Measurements from ENCODE around the gene TMEM258.

TMEM258 gene

GRCh38 chr11:61793829-61794204, 1.4 kb upstream of the TMEM258 start:
- no peak for DNase-seq (ENCODE audit: extremely low read depth, low read depth)
- TF ChIP-seq CTCF (IDR thresholded peaks at IDR 0.05; ENCODE audit: low read depth, low read length): no peak

GRCh38 chr11:61793083-61793828, 857 bp upstream of the TMEM258 start:
- TF ChIP-seq CTCF (IDR thresholded peaks at IDR 0.05; ENCODE audit: low read depth, low read length): no peak
- DNase-seq (ENCODE audit: extremely low read depth, low read depth): no peak

- TF ChIP-seq CTCF (IDR thresholded peaks at IDR 0.05; ENCODE audit: low read depth, low read length): no peak
Observed at GRCh38 chr11:61791737-61792309, 576 bp downstream of the TMEM258 start.

GRCh38 chr11:61787928-61788491, 4.4 kb downstream of the TMEM258 start:
- DNase-seq (ENCODE audit: extremely low read depth, low read depth): no peak
- TF ChIP-seq CTCF (IDR thresholded peaks at IDR 0.05; ENCODE audit: low read depth, low read length): peak; percentile 31

More at GRCh38 chr11:61791737-61792309, 576 bp downstream of the TMEM258 start:
- peak; percentile 75 for DNase-seq (ENCODE audit: extremely low read depth, low read depth)

- DNase-seq (ENCODE audit: extremely low read depth, low read depth): no peak
- no peak for TF ChIP-seq CTCF (IDR thresholded peaks at IDR 0.05; ENCODE audit: low read depth, low read length)
Observed at GRCh38 chr11:61785837-61786402, 6.5 kb downstream of the TMEM258 start.

GRCh38 chr11:61784506-61784805, 7.9 kb downstream of the TMEM258 start:
- TF ChIP-seq CTCF (IDR thresholded peaks at IDR 0.05; ENCODE audit: low read depth, low read length): no peak
- no peak for DNase-seq (ENCODE audit: extremely low read depth, low read depth)
